ENCODE measurements around the gene SUGCT.

DNA sequence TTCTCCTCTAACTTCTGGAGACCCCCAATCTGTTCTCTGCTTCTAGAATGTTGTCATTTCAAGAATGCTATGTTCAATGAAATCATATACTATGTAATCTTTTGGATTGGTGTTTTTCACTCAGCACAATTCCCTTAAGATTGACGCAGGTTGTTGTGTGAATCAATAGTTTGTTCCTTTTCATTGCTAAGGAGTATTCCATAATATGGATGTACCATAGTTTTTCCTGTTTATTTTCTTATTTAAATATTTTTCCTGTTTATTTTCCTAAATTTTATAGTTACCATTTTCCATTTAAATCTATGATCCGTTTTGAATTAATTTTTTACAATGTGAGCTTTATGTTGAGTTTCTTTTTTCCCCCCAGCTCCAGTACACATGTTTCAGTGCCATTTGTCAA lies 604.5 kb downstream of the SUGCT start:
- TF ChIP-seq RNF2 (IDR thresholded peaks at IDR 0.05), result no peak
- TF ChIP-seq, protein P1, sequence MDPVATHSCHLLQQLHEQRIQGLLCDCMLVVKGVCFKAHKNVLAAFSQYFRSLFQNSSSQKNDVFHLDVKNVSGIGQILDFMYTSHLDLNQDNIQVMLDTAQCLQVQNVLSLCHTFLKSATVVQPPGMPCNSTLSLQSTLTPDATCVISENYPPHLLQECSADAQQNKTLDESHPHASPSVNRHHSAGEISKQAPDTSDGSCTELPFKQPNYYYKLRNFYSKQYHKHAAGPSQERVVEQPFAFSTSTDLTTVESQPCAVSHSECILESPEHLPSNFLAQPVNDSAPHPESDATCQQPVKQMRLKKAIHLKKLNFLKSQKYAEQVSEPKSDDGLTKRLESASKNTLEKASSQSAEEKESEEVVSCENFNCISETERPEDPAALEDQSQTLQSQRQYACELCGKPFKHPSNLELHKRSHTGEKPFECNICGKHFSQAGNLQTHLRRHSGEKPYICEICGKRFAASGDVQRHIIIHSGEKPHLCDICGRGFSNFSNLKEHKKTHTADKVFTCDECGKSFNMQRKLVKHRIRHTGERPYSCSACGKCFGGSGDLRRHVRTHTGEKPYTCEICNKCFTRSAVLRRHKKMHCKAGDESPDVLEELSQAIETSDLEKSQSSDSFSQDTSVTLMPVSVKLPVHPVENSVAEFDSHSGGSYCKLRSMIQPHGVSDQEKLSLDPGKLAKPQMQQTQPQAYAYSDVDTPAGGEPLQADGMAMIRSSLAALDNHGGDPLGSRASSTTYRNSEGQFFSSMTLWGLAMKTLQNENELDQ (CRISPR knock-in tag; IDR thresholded peaks at IDR 0.05; ENCODE audit: borderline replicate concordance), result no peak
- no peak for TF ChIP-seq ZNF431 (CRISPR knock-in tag; IDR thresholded peaks at IDR 0.05)
- no peak for TF ChIP-seq JUND (IDR thresholded peaks at IDR 0.05; ENCODE audit: borderline replicate concordance, low read depth, low read length)
- no peak for TF ChIP-seq JUND (tag; IDR thresholded peaks at IDR 0.05; ENCODE audit: borderline replicate concordance, low read depth, low read length)
- no peak for TF ChIP-seq PHF21A (IDR thresholded peaks at IDR 0.05; ENCODE audit: borderline replicate concordance, low read depth)

Measured in K562 (cell line).